Activated naive CD8-positive, alpha-beta T cell treated with anti-CD3 and anti-CD28 coated beads, Interleukin-2, amount 10 ng/mL, durations not matched to agents 7 days and 5 days (primary cell): ENCODE data around the gene WDR27. TPM values are rescaled to one million over a fixed set of nuclear protein-coding genes. Genes with fewer than 3 reads are reported as not detected.

Experiments used
- ATAC-seq: fragments of 150-1000 bp; cut with Tn5 transposase; one replicate; pipeline ENCODE4 v1.10.0; 2021; ENCODE audit warnings: low read depth, moderate library complexity
- POLR2A ChIA-PET: fragments of 350-600 bp; sonication (Branson Sonifier 250); formaldehyde crosslinking; loops from one replicate; lab custom pipeline; 2021; ENCODE audit warnings: antibody characterized with exemption; lab: Charles Lee
- DNase-seq: peaks from one replicate; pipeline ENCODE4 v3.0.0; 2021
- H3K27ac Mint-ChIP-seq: one replicate; pipeline ENCODE4 v1.8.0; 2022; ENCODE audit warnings: mild to moderate bottlenecking, mixed read lengths
- H3K27me3 Mint-ChIP-seq: one replicate; pipeline ENCODE4 v1.8.0; 2022; ENCODE audit warnings: mild to moderate bottlenecking, moderate library complexity, mixed read lengths
- H3K36me3 Mint-ChIP-seq: one replicate; pipeline ENCODE4 v1.8.0; 2021; ENCODE audit warnings: mild to moderate bottlenecking, mixed read lengths
- H3K4me1 Mint-ChIP-seq: one replicate; pipeline ENCODE4 v1.8.0; 2021; ENCODE audit warnings: mixed read lengths
- H3K4me3 Mint-ChIP-seq: one replicate; pipeline ENCODE4 v1.8.0; 2022; ENCODE audit warnings: mild to moderate bottlenecking, moderate library complexity, mixed read lengths
- H3K9me3 Mint-ChIP-seq: one replicate; pipeline ENCODE4 v1.8.0; 2021; ENCODE audit warnings: mixed read lengths
- total RNA-seq, 2 experiments: library from RNA; stranded (reverse); gene quantifications; one replicate each; pipeline ENCODE4 v1.2.3, GENCODE V29; 2021

Gene WDR27
- total RNA-seq, 2 experiments from 2014 or later: 37.6 to 39.6 TPM

DNA sequence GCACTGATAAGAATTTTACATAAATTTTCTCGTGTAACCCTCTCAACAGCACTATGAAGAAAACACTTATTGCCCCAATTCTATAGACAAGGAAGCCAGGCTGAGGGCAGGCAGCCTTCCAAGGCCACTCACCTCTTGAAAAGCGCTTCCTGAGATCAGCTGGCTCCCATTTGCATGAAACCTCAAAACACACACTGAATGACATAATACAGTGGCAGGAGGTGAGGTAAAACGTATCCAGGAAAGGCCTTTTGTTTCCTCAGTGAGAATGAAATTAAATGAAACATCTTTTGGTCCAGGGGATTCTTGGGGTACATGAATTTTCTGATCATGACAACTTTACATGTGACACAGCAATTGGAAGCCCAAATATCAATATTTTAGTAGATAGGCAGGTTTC lies 112.5 kb downstream of the WDR27 start:
- peaks cover 4% of the 10 kb centered on the region for H3K9me3 Mint-ChIP-seq
- peaks cover 13% of the 10 kb centered on the region for H3K36me3 Mint-ChIP-seq
- H3K27me3 Mint-ChIP-seq: no peaks in the 10 kb centered on the region
- H3K27ac Mint-ChIP-seq: peak overlapping the region; percentile 65
- peak; percentile 69 for ATAC-seq
- H3K4me1 Mint-ChIP-seq: peaks cover 24% of the 10 kb centered on the region
- POLR2A ChIA-PET: no interaction called here
- no peak for DNase-seq
- H3K4me3 Mint-ChIP-seq: peak overlapping the region; percentile 67

DNA sequence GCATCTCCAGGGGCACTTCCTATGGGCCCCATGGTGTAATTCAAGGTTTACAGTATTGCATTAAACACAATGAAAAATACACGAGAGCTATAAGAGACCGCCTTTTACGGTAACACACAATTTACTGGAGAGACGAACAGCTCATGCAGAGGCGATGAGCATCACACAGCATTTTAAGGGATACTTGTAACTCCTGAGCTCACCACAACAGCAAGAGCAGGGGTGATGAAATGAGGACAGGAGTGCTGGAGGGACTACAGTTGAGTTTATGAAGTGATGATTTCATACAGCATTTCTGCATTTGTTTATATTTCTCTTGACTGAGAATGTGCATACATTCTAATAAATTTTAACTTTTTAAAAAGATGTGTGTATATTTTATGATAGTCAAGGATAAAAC lies 113.9 kb downstream of the WDR27 start:
- H3K4me3 Mint-ChIP-seq: no peak overlapping the region
- no peaks in the 10 kb centered on the region for H3K27me3 Mint-ChIP-seq
- H3K9me3 Mint-ChIP-seq: peaks cover 4% of the 10 kb centered on the region
- POLR2A ChIA-PET: no interaction called here
- H3K4me1 Mint-ChIP-seq: peaks cover 35% of the 10 kb centered on the region
- DNase-seq (no peak), ATAC-seq (no peak)
- H3K27ac Mint-ChIP-seq: no peak overlapping the region
- peaks cover 13% of the 10 kb centered on the region for H3K36me3 Mint-ChIP-seq

DNA sequence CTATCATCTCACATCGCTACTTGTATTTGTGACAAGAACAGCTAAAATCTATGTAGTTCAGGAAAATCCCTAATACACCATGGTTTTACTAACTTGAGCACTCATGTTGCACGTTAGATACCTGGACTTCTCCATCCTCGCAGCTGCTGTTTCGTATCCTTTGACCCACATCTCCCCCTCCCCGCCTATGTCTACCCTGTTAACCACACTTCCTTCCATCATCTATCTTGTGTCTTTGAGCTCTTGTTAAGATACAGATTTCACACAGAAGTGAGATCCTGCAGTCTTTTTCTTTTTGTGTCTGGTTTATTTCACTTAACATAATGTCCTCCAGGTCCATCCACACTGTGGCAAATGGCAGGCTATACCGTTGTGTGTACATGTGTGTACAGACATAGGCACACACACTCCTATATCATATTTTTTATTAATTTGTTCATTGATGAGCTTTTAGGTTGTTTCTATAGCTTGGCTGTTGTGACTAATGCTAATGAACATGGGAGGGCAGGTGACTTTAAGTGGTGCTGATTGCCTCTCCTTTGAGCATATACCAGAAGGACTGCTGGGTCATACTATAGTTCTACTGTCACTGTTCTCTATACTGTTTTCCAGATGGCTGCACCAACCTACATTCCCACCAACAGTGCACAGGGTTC lies 117.8 kb downstream of the WDR27 start:
- Mint-ChIP-seq H3K36me3 (peaks cover 9% of the 10 kb centered on the region), H3K4me3 (peak overlapping the region; percentile 15), H3K27me3 (no peaks in the 10 kb centered on the region), H3K27ac (peak overlapping the region; percentile 74), H3K4me1 (peaks cover 26% of the 10 kb centered on the region), H3K9me3 (peaks cover 4% of the 10 kb centered on the region)
- DNase-seq (no peak), ATAC-seq (peak; percentile 86)
- POLR2A ChIA-PET: interaction anchor here (1.0 to 1.6 kb wide), 2 partner anchors 16 to 53 kb away, joined by 4 to 6 read pairs; no protein-coding TSS in a partner anchor

DNA sequence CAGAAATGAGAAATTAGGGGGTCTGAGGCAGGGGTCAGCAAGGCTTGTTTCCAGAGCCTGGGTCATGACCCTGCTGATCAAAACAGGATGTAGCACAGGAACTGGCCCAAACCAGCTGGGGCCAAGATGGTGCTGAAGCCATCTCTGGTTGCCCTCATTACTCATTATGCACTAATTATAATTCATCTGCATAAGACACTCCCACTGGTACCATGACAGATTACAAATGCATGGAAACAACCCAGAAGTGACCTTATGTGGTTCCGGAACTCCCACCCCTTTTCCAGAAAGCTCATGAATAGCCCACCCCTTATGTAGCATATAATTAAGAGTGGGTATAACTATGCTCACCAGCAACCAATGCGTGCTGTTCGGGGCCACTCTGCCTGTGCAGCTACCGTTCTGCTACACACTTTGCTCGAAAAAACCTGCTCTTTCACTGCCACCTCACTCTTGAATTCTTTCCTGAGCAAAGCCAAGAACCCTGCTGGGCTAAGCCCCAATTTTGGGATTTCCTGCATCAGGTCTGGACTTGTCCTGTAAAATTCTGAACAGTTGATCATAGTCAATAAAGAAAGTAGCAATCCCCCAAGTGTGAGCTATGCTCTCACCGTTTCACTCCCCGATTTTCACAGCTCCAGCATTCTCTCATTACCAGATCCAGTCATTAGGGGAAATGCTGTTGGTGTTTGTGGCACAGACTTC lies 122.3 kb downstream of the WDR27 start:
- no peak overlapping the region for H3K27ac Mint-ChIP-seq
- peaks cover 5% of the 10 kb centered on the region for H3K27me3 Mint-ChIP-seq
- ATAC-seq (no peak), DNase-seq (no peak)
- no peaks in the 10 kb centered on the region for H3K9me3 Mint-ChIP-seq
- H3K36me3 Mint-ChIP-seq: peaks cover 6% of the 10 kb centered on the region
- POLR2A ChIA-PET: no interaction called here
- no peak overlapping the region for H3K4me3 Mint-ChIP-seq
- peaks cover 17% of the 10 kb centered on the region for H3K4me1 Mint-ChIP-seq

DNA sequence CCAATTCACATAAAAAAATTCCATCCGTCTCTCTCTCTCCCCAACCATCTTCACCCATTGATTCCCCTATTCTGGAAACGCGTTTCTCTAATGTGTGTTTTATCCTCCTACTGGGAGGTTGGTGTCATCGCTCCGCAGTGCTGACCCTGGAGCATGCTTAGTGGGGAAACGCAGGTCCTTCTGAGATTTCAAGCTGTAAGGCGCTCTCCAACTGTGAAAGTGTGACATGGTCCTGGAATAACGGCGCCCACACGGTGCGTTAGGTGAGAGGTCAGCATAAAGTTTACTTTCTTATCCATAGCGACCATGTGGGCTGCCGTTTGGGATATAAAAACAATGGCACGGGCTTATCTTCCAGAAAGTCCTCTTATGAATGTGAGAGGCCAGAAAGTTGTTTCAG lies 123.9 kb downstream of the WDR27 start:
- no peak overlapping the region for H3K27ac Mint-ChIP-seq
- ATAC-seq: no peak
- H3K4me3 Mint-ChIP-seq: no peak overlapping the region
- H3K4me1 Mint-ChIP-seq: peaks cover 4% of the 10 kb centered on the region
- peaks cover 6% of the 10 kb centered on the region for H3K36me3 Mint-ChIP-seq
- H3K27me3 Mint-ChIP-seq: peaks cover 5% of the 10 kb centered on the region
- H3K9me3 Mint-ChIP-seq: no peaks in the 10 kb centered on the region
- no peak for DNase-seq
- POLR2A ChIA-PET: no interaction called here

DNA sequence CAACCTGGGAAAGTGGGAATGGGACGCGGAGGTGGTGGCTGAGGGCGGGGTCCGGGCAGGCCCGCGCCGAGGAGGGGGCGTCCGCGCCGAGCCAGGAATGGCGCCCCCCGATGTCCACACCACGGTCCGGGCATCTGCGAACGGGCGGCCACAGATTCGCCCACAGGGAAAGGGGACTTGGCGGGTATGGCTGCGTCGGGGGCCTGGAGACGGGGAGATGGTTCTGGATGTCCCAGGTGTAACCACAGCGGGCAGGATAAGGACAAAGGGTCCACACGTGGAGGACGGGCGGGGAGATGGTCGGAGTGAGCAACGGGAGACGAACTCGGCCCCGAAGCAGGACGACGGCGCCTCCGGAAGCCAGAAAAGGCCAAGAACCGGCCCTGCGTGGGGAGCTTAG lies 124.6 kb downstream of the WDR27 start:
- DNase-seq (no peak), ATAC-seq (no peak)
- H3K27ac Mint-ChIP-seq: no peak overlapping the region
- peaks cover 6% of the 10 kb centered on the region for H3K36me3 Mint-ChIP-seq
- H3K4me1 Mint-ChIP-seq: peaks cover 2% of the 10 kb centered on the region
- POLR2A ChIA-PET: no interaction called here
- H3K27me3 Mint-ChIP-seq: peaks cover 5% of the 10 kb centered on the region
- H3K9me3 Mint-ChIP-seq: no peaks in the 10 kb centered on the region
- H3K4me3 Mint-ChIP-seq: no peak overlapping the region

DNA sequence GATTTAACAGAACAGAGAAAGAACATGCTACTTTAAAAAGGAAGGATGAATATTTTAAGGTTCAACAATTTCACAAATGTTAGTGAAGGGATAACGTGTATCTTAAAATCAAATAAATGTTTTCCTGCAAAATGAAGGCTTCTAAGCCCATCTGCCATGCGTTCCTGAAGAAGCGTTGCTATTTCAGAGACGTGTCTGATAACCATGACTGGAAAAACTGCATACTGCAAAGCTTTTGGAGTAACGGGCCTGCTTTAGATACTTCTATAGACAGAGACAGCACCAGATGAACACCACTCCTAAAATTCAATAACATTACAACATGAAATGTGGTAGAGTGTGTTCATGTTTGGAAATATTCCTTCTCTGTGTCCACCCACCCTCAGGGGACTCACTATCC lies 126.0 kb downstream of the WDR27 start:
- Mint-ChIP-seq H3K9me3 (no peaks in the 10 kb centered on the region), H3K27ac (no peak overlapping the region), H3K36me3 (peaks cover 7% of the 10 kb centered on the region), H3K27me3 (peaks cover 5% of the 10 kb centered on the region), H3K4me3 (no peak overlapping the region), H3K4me1 (peaks cover 2% of the 10 kb centered on the region)
- POLR2A ChIA-PET: no interaction called here
- no peak for DNase-seq
- ATAC-seq: no peak

DNA sequence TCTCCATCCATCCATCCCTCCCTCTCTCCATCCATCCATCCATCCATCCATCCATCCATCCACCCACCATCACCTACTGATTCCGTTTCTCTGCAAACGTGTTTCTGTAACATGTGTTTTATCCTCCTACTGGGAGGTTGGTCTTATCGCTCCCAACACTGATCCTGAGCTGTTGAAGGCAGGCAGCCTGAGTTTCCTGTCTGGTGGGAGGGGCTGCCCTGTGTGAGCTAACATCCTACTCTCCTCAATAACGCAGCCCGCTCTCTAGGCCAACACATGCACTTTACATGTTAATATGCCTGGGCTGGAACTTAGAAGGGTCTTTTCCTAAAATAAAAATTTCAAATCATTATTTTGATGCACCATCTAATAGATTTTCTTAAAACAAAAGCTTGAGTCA lies 126.5 kb downstream of the WDR27 start:
- Mint-ChIP-seq H3K4me1 (peaks cover 2% of the 10 kb centered on the region), H3K36me3 (peaks cover 7% of the 10 kb centered on the region), H3K27me3 (peaks cover 5% of the 10 kb centered on the region), H3K4me3 (no peak overlapping the region), H3K9me3 (no peaks in the 10 kb centered on the region), H3K27ac (peak overlapping the region; percentile 3)
- POLR2A ChIA-PET: no interaction called here
- DNase-seq (no peak), ATAC-seq (no peak)

DNA sequence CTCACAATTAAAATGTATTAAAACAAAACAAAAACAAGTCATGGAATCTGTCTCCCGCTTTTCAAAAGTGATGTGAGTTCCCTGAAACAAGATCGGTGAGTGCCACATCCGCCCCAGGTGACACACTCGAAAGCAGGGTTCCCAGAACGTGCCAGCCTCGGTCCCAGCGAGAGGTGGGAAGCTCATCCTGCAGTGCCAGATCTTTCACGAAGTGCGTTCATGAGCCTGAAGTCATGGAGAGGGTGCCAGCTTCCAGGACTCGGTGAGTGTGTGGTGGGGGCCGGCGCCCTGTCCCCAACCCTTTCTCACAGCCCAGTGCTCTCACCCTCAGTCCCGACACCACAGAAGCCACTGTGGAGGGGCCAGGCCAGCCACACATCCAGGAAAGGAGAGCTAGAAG lies 127.4 kb downstream of the WDR27 start:
- ATAC-seq (no peak), DNase-seq (no peak)
- no peak overlapping the region for H3K4me3 Mint-ChIP-seq
- H3K27ac Mint-ChIP-seq: no peak overlapping the region
- H3K9me3 Mint-ChIP-seq: no peaks in the 10 kb centered on the region
- peaks cover 5% of the 10 kb centered on the region for H3K27me3 Mint-ChIP-seq
- POLR2A ChIA-PET: no interaction called here
- peaks cover 7% of the 10 kb centered on the region for H3K36me3 Mint-ChIP-seq
- peaks cover 5% of the 10 kb centered on the region for H3K4me1 Mint-ChIP-seq

DNA sequence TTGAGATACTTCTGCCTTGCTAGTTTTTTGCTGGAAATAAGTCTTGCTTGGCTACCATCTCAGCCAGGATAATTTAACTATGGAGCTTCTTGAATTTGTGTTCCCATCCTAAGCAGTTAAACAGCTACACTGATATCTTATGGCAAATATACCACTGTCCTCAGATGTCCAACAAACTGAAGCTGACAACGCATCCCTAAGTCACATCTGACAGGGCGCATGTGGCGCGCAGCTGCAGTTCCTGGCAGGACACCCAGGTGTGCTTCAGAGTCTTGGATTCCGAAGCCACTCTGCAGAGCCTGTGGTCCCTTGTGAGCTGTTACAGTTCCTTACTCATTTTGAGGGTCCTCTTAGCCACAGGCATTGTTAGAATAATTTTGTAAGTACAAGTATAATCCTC lies 127.9 kb downstream of the WDR27 start:
- Mint-ChIP-seq H3K9me3 (no peaks in the 10 kb centered on the region), H3K27me3 (peaks cover 5% of the 10 kb centered on the region)
- ATAC-seq: no peak

DNA sequence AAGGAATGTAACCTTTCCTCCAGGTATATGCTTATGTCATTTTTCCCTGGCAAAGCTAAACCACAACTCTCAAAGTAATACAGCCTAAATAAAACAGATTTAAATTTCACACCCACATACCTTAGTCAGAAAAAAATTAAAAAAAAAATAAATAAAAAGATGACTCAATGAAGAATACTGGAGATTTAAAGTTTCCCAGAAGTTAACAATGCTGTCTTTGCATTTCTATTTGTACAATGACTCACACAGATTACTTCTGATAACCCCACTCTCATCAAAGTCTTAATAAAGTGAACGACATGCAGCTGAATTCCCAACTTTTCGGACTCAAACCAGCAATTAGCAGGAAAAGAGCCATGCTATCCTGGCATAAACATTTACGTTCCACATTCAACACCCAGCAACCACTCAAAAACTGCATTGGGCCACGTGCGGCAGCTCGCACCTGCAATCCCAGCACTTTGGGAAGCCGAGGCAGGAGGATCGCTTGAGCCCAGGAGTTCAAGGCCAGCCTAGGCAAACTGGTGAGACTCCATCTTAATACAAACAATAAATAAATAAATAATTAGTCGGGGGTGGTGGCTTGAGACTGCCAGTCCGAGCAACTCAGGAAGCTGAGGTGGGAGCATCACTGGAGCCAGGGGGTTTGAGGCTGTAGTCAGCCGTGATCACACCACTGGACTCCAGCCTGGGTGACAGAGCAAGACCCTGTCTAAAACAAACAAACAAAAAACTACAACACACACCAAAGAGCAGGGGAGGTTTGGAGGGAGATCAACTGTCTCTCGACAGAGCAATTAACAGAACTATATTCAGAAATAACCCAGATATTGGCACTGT lies 130.5 kb downstream of the WDR27 start:
- Mint-ChIP-seq H3K9me3 (no peaks in the 10 kb centered on the region), H3K27ac (no peak overlapping the region), H3K4me3 (no peak overlapping the region), H3K27me3 (peaks cover 7% of the 10 kb centered on the region), H3K4me1 (peaks cover 22% of the 10 kb centered on the region), H3K36me3 (peaks cover 3% of the 10 kb centered on the region)
- no peak for ATAC-seq
- POLR2A ChIA-PET: no interaction called here
- DNase-seq: no peak

More for the DNA sequence above, 127.9 kb downstream of the WDR27 start:
- H3K4me1 Mint-ChIP-seq: peaks cover 6% of the 10 kb centered on the region
- H3K36me3 Mint-ChIP-seq: peaks cover 7% of the 10 kb centered on the region
- H3K27ac Mint-ChIP-seq: no peak overlapping the region
- no peak overlapping the region for H3K4me3 Mint-ChIP-seq
- POLR2A ChIA-PET: no interaction called here
- DNase-seq: no peak

DNA sequence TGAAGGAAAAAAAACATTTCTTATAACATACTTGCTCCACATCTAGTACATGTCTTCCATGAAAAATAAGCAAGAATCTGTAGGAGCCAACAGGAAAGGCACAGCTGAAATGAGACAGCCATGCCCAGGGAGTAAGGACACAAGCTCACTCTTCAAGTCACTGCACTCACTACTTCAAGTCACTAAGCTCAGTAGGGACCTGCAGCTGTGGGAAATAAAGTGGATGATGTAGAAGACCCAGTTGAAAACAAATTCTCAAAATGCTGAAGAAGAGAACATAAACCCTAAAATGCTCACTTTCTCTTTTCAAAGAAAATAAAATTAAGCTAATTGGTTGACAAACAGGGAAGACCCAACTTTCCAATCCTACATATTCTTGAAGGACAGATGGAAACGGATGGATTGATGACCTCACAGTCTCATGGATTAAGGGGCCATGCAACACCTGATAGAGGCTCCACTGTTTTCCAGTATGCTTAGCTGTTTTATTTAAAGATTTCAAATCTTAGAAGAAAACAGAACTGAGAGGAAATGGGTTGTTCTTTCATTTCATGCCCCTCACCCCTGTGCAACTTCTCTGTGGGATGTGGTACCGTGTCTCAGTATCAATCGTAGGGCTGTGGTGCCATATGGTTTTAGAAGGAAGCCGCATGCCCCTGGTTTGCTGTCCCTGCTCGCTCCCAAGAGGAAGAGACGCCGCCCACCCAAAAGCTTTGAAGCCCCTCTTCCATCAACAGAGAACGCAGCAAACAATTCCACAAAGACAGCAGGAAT lies 133.3 kb downstream of the WDR27 start:
- ATAC-seq: peak; percentile 81
- peaks cover 3% of the 10 kb centered on the region for H3K36me3 Mint-ChIP-seq
- peaks cover 2% of the 10 kb centered on the region for H3K27me3 Mint-ChIP-seq
- POLR2A ChIA-PET: interaction anchor here (0.6 to 1.2 kb wide), 4 partner anchors 12 to 183 kb away, joined by 3 to 4 read pairs (median 4); partner anchors contain the start of genes DYNLT2 and ERMARD
- H3K9me3 Mint-ChIP-seq: no peaks in the 10 kb centered on the region
- H3K4me3 Mint-ChIP-seq: peak overlapping the region; percentile 60
- DNase-seq: peak; percentile 41
- H3K27ac Mint-ChIP-seq: no peak overlapping the region
- peaks cover 22% of the 10 kb centered on the region for H3K4me1 Mint-ChIP-seq

DNA sequence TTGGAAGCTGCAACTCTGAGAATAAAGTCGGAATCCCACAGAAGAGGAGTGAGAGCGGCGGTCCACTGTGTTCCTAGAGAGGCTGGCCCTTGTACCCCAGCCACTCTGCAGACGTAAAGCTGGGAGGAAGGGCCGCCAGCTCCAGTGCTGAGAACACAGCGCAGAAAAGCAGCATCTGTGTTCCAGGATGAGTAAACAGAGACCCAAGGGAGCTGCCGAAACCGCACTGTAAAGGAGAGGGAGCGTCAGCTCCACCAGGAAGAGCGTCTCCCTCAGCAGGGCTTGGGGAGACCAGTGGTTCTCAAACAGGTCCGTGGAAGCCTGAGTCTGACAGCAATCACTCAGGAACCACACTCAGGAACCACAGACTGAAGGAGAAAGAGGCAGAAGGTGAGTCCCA lies 134.0 kb downstream of the WDR27 start:
- no peak overlapping the region for H3K4me3 Mint-ChIP-seq
- H3K9me3 Mint-ChIP-seq: no peaks in the 10 kb centered on the region
- POLR2A ChIA-PET: interaction anchor here (0.6 to 1.2 kb wide), 3 partner anchors 11 to 184 kb away, joined by 3 to 4 read pairs (median 3); partner anchors contain the start of genes DYNLT2 and ERMARD
- ATAC-seq (no peak), DNase-seq (no peak)
- peaks cover 4% of the 10 kb centered on the region for H3K27me3 Mint-ChIP-seq
- H3K27ac Mint-ChIP-seq: no peak overlapping the region
- H3K4me1 Mint-ChIP-seq: peaks cover 22% of the 10 kb centered on the region
- peaks cover 3% of the 10 kb centered on the region for H3K36me3 Mint-ChIP-seq
